Renal cortex interstitium (tissue), 11 donors: Measurements from ENCODE around the gene GPR152. TPM values are rescaled to one million over a fixed set of nuclear protein-coding genes. Genes with fewer than 3 reads are reported as not detected.

Experiments used
- DNase-seq, 11 donors: peaks; one replicate each; pipeline ENCODE4 v3.0.0-alpha.2; 2013; ENCODE audit warnings: low read depth in 9 of 11, low spot score in 4 of 11; ENCODE audit errors: extremely low read depth in 1 of 11
- polyA plus RNA-seq, 3 donors: library from polyadenylated mRNA; unstranded; fragments of 120-200 nt; gene quantifications; one replicate each; pipeline ENCODE4 v1.2.1, GENCODE V29; 2013; ENCODE audit not compliant: insufficient read length in 3 of 3

GPR152 gene
- polyA plus RNA-seq, 3 donors, result not detected

GRCh38 chr11:67416416-67417335 lies 35.9 kb downstream of the GPR152 start:
- DNase-seq, result no peak

GRCh38 chr11:67415501-67416304 lies 36.8 kb downstream of the GPR152 start, which contains the start of gene CARNS1:
Gene CARNS1 (plus strand): TSS chr11:67415678. CDS start chr11:67416200, 522 bp downstream.
- DNase-seq, result no peak

DNA sequence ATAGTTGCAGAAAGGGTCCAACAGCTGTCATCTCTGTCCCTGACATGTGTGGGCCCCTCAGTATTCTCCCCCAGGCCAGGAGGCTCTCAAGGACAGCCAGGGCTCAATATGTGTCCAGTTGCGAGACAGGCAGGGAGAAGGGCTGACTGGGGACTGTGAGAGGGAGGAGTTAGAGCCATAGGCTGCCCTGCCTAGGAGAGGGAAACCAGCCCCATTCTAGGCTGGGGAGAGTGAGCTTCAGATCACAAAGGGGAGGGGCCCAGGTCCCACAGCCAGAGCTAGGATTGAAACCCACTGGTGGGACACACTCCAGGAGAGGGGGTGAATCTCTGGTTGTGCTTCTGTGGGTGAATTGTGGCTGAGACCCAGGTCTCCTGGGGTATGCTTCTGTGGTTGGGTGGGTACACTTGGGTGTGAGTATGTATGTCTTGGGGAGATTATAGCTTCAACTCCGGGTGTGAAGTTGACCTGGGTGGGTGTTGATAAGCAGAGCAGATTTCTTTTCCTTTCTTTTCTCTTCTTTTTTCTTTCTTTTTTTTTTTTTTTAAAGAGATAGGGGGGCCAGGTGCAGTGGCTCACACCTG lies 39.2 kb downstream of the GPR152 start:
- no peak for DNase-seq

DNA sequence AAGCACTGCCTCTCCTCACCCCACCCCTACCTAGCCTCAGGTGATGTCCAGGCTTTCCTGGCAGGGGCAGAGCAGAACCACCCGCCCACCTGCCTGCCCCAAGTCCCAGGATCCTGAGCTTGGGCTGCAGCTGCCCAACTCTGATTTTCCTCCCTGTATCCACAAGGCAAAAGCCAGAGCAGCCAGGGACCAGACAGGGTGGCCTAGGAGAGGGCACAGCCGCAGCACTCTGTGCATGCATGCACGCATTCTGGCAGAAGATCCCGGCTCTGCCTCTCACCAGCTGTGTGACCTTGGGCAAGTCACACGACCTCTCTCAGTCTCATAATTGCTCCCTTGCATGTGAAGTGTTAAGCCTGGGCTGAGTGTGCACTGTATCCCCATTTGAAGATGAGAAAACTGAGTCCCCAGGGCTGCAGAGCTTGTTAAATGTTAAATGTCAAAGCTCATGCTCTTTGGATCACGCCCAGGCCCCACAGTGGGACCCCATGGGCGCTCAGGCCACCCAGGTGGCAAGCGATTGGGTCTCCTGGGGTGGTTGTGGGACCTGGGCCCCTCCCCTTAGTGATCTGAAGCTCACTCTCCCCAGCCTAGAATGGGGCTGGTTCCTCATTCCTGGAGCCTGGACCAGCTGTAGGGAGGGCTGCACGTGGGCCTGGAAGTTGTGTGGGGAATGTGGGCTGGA lies 39.9 kb downstream of the GPR152 start:
- no peak for DNase-seq

GRCh38 chr11:67411785-67412152 lies 40.8 kb downstream of the GPR152 start:
- DNase-seq, result no peak

DNA sequence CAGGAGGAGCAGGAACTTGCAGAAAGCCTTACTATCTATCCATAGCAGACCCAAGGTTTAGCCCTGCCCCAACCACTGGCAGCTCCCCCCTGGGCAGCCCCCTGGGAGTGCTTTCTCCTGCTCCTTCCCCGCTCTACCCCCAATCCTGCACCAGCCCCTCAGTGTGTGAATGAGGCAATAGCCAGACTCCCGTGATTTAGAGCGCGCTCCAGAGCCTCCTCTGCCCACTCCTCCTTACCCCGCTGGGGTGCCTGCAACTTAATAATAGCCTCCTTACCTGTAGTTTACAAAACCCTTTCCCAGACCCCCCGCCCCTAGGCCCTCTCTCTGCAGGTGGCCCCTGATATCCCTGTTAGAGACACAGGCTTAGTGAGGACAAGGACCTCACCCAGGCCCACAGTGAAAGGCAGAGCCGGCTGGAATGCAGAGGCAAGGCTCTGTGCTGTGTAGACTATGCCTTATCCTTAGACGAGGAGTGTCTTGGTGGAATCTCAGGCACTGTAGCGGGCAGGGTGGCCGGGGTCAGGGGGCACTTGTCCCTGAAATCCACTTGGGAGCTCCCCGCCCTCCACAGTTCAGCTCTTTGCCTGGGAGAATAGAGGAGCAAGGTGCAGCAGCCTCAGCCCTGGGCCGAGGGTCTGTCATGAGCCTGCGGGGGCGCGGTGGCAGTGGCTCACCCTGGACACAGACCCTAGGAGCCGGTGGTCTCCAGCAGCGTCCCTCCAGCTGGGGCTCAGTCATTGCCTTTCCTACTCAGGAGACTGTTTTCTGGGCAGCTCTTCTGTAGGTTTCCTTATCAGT lies 41.3 kb downstream of the GPR152 start:
- DNase-seq, result no peak

DNA sequence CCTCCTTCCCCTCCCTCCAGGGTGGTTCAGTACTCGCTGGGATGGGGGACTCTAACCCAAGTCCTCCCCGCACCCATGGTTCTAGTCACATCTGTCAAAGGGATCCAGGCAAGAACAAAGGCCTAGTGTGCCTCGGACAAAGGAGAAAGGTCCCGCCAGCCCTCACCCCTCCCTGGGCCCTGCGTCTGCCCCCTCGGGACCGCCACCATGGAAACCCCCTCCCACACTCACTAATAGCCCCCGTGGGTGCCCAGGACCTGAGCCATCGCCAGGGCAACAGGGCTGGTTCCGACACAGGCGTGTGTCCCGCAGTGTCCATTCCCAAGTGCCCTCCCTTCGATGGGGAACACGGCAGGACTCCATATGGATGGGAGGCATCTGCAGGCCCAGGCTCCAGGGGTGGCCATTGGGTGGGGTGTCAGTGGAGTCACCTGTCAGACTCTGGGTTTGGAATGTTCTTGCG lies 42.1 kb downstream of the GPR152 start:
- no peak for DNase-seq

DNA sequence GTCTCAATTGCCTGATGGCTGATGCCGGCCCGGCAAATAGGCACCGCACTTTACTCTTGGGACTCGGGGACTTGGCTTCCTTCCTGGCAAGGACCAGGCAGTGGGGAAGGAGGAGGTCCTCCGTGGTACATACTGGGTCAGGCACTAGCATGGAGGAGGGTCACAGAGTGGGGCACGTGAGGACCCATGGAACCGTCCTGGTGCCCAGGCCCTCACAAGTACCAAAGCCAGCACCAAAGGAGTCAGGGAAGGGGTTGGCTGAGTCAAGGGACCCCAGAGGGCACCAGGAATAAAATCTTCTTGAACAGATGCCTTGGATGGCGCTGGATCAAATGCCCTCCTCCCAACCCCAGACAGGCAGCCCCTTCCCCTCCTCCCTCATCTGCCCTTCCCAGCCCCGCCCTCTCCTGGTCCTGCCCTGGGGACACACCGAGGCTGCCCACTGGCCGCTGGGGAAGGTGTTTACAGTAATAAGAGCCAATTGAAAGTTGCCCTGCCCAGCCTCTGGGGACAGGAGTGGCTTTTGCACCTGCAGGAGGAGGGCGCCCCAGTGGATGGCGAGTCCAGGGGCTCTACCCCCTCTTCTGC lies 42.7 kb downstream of the GPR152 start:
- no peak for DNase-seq

GRCh38 chr11:67409261-67409666 lies 43.3 kb downstream of the GPR152 start:
- no peak for DNase-seq

- DNase-seq, result no peak
Observed at GRCh38 chr11:67408437-67409200, 43.9 kb downstream of the GPR152 start.

DNA sequence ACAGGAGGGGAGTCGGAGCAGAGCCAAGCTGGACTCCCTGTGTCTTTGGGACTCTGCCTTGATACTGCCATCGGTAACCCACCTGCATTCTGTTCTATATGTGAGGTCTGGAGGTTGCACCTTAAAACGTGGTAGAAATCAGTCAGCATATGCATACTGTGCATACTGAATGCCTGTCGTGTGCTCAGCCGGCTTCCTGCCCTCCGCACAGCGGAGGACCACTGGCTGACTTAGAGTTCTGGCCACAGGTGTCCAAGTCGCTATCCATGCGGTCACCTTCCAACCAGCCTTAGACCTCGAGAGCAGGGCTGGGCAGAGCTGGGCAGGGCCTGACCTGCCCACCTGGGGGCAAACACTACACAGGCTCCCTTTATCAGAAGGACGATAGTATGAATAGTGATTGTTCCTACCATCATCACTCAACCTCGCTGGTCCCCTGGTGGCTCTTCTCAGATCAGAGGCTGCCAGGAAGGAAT lies 44.8 kb downstream of the GPR152 start:
- no peak for DNase-seq

GRCh38 chr11:67406969-67407687 lies 45.4 kb downstream of the GPR152 start:
- DNase-seq, result no peak

GRCh38 chr11:67406420-67406968 lies 46.0 kb downstream of the GPR152 start:
- DNase-seq, result no peak

DNA sequence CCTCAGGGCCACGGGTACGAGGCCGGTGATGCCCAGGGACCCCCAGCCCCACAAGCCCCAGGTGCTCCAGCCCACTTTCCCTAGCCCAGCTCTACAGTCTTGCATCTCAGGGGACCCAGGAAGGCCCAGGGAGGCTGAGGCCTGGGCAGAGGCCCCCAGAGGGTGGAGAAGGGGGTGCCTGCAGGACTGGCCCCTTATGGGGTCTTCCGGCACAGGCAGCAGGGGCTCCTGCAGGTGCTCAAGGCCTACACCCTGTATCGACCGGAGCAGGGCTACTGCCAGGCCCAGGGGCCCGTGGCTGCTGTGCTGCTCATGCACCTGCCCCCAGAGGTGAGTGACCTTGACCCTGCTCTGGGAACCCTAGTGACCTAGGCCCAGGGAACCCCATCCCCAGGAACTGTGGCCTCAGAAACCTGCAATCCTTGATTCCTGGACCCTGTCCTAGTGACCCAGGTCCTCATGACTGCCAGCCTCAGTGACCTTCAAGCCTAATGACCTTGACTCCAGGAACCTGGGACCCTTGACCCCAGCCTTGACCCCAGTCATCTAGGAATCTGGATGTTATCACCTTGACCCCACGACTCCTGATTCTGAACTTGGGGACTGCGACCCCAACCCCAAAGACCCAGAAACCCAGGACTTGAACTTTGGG lies 46.7 kb downstream of the GPR152 start:
- no peak for DNase-seq

GRCh38 chr11:67405196-67405567 lies 47.3 kb downstream of the GPR152 start:
- no peak for DNase-seq
